Dedifferentiated amniotic fluid mesenchymal stem cell (primary cell): Measurements from ENCODE around the gene OR10H1.
A peak's percentile ranks its signal among the peaks of the same experiment; 100 is the strongest.
"Not testable (repeated sequence)": the region's sequence is repeated elsewhere in the genome, so short reads cannot be mapped to it uniquely, and the experiment has no call there.

Source experiments
- DNase-seq: peaks from one replicate; pipeline ENCODE4 v3.0.0-alpha.2; 2016; ENCODE audit errors: extremely low spot score

The OR10H1 gene, protein sequence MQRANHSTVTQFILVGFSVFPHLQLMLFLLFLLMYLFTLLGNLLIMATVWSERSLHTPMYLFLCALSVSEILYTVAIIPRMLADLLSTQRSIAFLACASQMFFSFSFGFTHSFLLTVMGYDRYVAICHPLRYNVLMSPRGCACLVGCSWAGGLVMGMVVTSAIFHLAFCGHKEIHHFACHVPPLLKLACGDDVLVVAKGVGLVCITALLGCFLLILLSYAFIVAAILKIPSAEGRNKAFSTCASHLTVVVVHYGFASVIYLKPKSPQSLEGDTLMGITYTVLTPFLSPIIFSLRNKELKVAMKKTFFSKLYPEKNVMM

GRCh38 chr19:15815306-15815705, at the start of gene OR10H1:
Gene OR10H1 (minus strand): TSS chr19:15815664. CDS start chr19:15808037, 7,627 bp downstream.
- no peak for DNase-seq

GRCh38 chr19:15864824-15865223, 49.4 kb upstream of the OR10H1 start:
- DNase-seq, result no peak

DNA sequence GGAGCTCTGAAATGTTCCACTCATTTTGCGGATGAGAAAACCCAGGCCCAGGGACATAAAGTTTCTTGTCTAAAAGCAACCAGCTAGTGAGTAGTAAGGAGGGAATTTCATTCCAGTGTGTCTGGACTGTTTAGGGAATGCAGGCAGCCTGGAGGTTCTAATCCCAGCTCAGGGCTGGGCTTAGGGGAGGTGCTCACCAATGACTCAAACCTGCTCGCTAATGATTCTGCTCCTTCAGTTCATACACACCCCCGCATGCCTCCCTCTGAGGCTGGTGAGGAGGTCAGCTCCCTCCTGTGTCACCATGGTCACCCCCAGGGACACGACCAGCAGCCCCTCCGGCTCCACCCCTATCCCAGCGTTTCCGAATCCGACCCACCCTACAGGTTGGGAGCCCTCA, 47.8 kb upstream of the OR10H1 start:
- DNase-seq, result no peak

GRCh38 chr19:15862444-15862843, 47.0 kb upstream of the OR10H1 start:
- DNase-seq, result no peak

DNA sequence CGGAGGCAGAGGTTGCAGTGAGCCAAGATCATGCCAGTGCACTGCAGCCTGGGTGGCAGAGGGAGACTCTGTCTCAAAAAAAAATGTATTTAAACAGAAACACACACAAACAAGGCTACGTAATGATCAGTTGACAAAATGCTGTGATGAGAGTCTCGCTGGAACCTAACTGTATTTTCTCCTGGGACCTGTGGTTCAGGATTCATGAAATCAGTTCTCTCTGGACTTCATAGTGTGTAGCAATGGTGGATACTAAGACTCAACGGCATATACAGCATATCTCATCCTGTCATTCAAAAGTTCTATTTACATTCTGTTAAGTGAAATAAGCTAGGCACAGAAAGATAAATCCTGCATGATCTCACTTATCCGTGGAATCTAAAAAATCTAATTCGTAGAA, 45.1 kb upstream of the OR10H1 start:
- no peak for DNase-seq

DNA sequence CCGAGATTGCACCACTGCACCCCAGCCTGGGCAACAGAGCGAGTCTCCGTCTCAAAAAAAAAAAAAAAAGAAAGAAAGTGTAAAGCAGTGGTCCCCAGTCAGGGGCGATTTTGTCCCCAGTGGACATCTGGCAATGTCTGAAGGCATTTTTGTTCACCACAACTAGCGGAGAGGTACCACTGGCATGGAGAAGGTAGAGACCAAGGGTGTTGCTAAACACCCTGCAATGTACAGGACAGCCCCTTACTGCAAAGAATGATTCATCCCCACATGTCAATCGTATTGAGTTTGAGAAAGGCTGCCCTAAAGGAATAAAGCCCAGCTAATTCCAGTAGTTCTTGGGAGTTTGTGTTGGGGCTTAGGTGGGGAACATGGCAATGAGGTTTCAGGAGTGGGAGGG, 43.7 kb upstream of the OR10H1 start:
- DNase-seq, result no peak

- no peak for DNase-seq
Observed at GRCh38 chr19:15850385-15850784, 34.9 kb upstream of the OR10H1 start.

DNA sequence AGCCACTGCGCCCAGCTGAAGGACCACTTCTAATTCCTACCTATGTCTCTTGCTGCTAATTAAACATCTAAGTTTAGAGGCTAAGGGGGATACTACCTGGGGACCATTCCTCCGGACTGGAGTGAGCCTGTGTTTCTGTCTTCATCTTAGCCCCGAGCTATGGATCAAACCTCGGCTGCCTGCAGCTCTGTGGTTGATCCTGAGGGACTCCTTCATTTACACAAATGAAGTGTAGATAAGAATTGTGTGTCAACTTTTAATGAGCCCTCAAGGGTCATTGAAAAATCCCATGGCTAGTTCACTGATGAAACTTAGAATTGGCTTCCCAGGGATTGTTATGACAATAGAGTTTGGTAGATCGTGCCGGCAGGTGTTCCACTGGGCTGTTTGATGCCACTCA, 31.5 kb upstream of the OR10H1 start:
- DNase-seq, result no peak

- not testable (repeated sequence) for DNase-seq
Observed at GRCh38 chr19:15843894-15844222, 28.4 kb upstream of the OR10H1 start.

DNA sequence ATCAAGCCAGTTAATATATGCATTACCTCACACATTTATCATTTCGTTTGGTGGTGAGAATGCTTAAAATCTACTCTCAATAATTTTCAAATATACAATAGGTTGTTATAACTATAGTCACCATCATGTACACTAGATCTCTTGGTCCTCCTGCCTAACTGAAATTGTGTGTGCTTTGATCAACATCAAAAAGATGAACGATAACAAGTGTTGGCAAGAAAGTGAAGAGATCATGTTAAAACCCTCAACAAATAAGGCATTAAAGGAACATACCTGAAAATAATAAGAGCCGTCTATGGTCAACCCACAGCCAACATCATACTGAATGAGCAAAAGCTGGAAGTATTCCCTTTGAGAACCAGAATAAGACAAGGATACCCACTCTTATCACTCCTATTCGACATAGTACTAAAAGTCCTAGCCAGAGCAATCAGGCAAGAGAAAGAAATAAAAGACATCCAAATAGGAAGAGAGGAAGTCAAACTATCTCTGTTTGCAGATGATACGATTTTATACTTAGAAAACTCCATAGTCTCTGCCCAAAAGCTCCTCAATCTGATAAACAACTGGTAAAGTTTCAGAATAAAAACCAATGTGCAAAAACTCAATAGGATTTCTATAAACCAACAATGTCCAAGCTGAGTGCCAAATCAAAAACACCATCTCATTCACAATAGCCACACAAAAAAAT, 27.9 kb upstream of the OR10H1 start:
- DNase-seq, result no peak

- no peak for DNase-seq
Observed at GRCh38 chr19:15841875-15842569, 26.6 kb upstream of the OR10H1 start.

DNA sequence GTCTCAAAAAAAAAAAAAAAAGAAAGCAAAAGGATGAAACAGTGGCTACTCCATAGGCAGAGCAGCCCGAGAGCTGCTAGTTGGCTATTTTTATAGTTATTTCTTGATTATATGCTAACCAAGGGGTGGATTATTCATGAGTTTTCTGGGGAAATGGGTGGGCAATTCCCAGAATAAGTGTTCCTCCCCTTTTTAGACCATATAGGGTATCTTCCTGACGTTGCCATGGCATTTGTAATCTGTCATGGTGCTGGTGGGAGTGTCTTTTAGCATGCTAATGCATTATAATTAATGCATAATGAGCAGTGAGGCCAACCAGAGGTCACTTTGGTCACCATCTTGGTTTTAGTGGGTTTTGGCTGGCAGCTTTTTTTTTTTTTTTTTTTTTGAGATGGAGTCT, 25.4 kb upstream of the OR10H1 start:
- DNase-seq, result no peak

- not testable (repeated sequence) for DNase-seq
Observed at GRCh38 chr19:15839888-15840287, 24.4 kb upstream of the OR10H1 start.

DNA sequence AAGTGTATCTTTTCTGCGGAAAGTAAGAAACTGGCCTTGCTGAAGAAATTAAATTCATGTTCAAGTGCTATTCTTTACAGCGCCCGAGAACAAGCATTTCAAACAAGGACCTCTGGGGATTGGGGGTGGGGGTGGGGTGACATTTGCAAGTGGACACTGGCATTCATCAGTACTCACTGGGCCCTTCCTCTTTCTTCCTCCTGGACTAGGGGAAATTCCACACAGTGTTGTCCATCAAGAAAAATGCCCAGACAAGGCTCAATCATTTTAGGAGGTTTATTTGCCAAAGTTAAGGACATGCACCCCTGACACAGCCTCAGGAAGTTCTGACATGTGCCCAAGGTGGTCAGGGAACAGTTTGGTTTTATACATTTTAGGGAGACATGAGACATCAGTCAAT, 22.9 kb upstream of the OR10H1 start:
- DNase-seq, result no peak

- DNase-seq, result no peak
Observed at GRCh38 chr19:15837221-15837731, 21.8 kb upstream of the OR10H1 start.

GRCh38 chr19:15836330-15837220, 21.1 kb upstream of the OR10H1 start:
- DNase-seq, result peak; percentile 96

DNA sequence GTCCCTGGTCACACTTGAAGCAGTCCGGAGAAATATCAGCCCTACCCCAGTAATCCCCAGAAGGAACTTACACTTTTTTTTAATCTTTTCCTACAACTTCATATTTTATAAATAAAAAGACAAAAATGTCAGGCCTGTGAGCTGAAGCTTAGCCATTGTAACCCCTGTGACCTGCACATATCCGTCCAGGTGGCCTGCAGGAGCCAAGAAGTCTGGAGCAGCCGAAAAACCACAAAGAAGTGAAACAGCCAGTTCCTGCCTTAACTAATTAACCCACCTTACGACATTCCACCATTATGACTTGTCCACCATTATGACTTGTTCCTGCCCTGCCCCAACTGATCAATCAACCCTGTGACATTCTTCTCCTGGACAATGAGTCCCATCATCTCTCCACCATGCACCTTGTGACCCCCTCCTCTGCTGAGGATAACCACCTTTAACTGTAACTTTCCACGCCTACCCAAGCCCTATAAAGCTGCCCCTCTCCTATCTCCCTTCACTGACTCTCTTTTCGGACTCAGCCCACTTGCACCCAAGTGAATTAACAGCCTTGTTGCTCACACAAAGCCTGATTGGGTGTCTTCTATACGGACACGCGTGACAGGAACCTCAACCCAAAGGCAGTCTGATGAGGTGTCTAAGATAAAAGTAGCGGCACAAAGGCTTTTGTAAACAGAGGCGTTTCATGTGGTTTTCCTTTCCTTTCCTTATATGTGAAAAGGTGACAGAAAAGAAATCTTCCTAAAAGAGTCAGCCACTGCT, 20.3 kb upstream of the OR10H1 start:
- DNase-seq, result not testable (repeated sequence)

DNA sequence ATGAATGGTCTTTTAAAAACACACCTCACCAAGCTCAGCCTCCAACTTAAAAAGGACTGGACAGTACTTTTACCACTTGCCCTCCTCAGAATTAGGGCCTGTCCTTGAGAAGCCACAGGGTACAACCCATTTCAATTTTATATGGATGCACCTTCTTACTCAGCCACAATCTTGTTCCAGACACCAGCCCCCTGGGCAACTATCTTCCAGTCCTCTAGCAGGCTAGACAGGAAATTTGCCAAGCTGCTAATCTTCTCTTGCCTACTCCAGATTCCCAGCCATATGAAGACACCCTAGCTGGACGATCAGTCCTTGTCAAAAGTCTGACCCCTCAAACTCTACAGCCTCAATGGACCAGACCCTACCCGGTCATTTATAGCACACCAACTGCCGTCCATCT, 18.8 kb upstream of the OR10H1 start:
- DNase-seq, result not testable (repeated sequence)

- DNase-seq, result no peak
Observed at GRCh38 chr19:15831626-15832025, 16.2 kb upstream of the OR10H1 start.

DNA sequence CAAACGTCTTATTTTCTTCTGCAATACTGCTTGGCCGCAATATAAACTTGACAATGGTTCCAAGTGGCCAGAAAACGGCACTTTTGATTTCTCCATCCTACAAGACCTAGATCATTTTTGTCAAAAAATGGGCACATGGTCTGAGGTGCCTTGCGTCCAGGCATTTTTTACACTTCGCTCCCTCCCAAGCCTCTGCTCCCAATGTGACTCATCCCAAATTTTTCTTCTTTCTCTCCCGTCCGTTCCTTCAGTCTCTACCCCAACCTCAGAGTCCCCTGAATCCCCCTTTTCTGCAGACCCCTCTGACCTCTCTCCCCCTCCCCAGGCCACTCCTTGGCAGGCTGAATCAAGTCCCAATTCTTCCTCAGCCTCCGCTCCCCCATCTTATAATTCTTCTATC, 14.3 kb upstream of the OR10H1 start:
- no peak for DNase-seq

DNA sequence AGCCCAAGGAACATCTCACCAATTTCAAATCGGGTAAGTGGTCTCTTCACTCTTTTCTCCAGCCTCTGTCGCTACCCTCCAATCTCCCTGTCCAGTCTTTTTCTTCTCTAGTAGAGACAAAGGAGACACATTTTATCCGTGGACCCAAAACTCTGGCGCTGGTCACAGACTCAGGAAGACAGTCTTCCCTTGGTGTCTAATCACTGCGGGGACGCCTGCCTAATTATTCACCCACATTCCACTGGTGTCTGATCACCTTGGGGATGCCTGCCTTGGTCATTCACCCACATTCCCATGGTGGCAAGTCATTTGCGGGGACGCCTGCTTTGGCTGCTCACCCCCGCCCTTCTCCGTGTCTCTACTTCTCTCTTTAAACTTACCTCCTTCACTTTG, 13.8 kb upstream of the OR10H1 start:
- DNase-seq, result no peak
